HG03378 (cell line): ENCODE data around the gene FOXD4L3.
"Not testable (repeated sequence)": the region's sequence is repeated elsewhere in the genome, so short reads cannot be mapped to it uniquely, and the experiment has no call there.

ENCODE experiments used
- ATAC-seq: cut with Tn5 transposase; IDR thresholded peaks from one replicate; pipeline ENCODE4 v1.9.1; 2021; ENCODE audit warnings: mild to moderate bottlenecking, moderate library complexity; ENCODE audit not compliant: unreplicated experiment

Gene FOXD4L3

DNA sequence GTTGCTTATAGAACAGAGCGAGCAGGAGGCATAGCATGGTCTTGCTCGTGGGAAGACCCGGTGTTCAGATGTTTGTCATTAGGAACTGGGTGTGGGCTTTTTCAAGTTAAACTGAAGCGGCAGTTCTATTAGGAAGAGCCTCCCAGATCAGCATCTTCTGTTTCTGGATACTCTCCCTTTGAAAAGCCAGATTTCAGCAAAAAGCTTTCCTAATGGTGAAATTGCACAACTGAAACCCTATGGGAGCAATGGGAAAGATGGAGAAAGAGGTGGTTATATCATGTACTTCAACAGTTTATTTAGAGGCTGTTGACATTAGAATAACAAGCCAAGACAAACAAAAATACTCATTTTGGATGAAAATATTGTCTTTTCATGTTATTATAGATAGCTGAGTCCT, 41.3 kb downstream of the FOXD4L3 start:
- not testable (repeated sequence) for ATAC-seq

DNA sequence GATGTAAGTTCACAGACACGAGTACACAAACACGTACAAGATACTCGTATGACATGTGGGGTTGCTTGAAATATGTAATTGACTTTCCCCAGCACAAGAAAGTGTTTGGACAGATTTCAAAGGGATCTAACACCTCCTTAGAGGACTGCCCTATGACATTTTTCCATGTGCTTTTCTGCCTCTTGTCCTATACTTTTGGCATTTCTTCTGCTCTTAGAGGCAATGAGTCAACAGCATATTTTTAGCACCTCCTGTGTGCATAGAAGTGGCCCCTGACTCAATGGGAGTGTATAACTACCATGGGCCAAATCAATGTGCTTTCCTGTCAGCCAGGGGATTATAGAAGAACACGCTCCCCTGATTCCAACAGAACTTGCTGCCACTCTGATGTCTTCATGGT, 49.0 kb downstream of the FOXD4L3 start:
- not testable (repeated sequence) for ATAC-seq
